Gastroesophageal sphincter (tissue), 4 donors: ENCODE data around the gene BCL11A. TPM values are rescaled to one million over a fixed set of nuclear protein-coding genes. Genes with fewer than 3 reads are reported as not detected.

ENCODE experiments used
- ATAC-seq: fragments of 150-250 bp; one replicate; pipeline ENCODE4 v1.9.1; 2016; ENCODE audit warnings: mild to moderate bottlenecking, moderate library complexity
- H3K27ac ChIP-seq, 4 donors: fragments of 200-600 bp; sonication (generic) in 3 of 4; 1 replicate in 3 of 4; 2 replicates in 1 of 4; pipeline ENCODE4 v1.5.1; 2016 to 2019
- H3K27me3 ChIP-seq: fragments of 200-600 bp; sonication (generic); one replicate; pipeline ENCODE4 v1.5.1; 2019
- H3K36me3 ChIP-seq, 2 donors: fragments of 200-600 bp; sonication (generic); one replicate each; pipeline ENCODE4 v1.5.1; 2019; ENCODE audit warnings: control low read depth in 1 of 2
- H3K4me1 ChIP-seq, 3 donors: fragments of 200-600 bp; sonication (generic); 1 replicate in 2 of 3; 2 replicates in 1 of 3; pipeline ENCODE4 v1.5.1; 2016 to 2019; ENCODE audit warnings: control low read depth in 2 of 3
- H3K4me3 ChIP-seq, 2 donors: fragments of 200-600 bp; sonication (generic); one replicate each; pipeline ENCODE4 v1.5.1; 2019; ENCODE audit warnings: mild to moderate bottlenecking in 1 of 2, moderate library complexity in 1 of 2
- H3K9me3 ChIP-seq, 3 donors: fragments of 200-600 bp; sonication (generic); one replicate each; pipeline ENCODE4 v1.5.1; 2017 to 2019; ENCODE audit warnings: control low read depth in 2 of 3
- CTCF ChIP-seq, 4 experiments: fragments of 200-600 bp in 2 of 4; fragments of 450-650 bp in 2 of 4; sonication (generic) in 1 of 4; IDR thresholded peaks; one replicate each; pipeline ENCODE4 v1.5.1; 2017 to 2019; ENCODE audit warnings: antibody characterized with exemption in 4 of 4, mild to moderate bottlenecking in 2 of 4, moderate library complexity in 2 of 4
- EP300 ChIP-seq: sonication (generic); formaldehyde crosslinking; IDR thresholded peaks from one replicate; pipeline ENCODE4 v1.6.1; 2017; ENCODE audit warnings: antibody characterized with exemption, mild to moderate bottlenecking
- POLR2A ChIP-seq, 2 donors: fragments of 450-650 bp; IDR thresholded peaks; one replicate each; pipeline ENCODE4 v1.6.1; 2017; ENCODE audit warnings: antibody characterized with exemption in 2 of 2, mild to moderate bottlenecking in 2 of 2, moderate library complexity in 1 of 2
- POLR2AphosphoS5 ChIP-seq: sonication (generic); formaldehyde crosslinking; IDR thresholded peaks from one replicate; pipeline ENCODE4 v1.6.1; 2017; ENCODE audit warnings: antibody characterized with exemption
- WGBS, 2 donors: methylation state at CpG; one replicate each; pipeline ENCODE4 v1.1.5; 2018; ENCODE audit warnings: low coverage in 1 of 2; 5-methylcytosine and 5-hydroxymethylcytosine counted together
- total RNA-seq, 4 donors: library from RNA; depleted of rRNA; stranded (reverse); fragments of >200 nt; gene quantifications; one replicate each; pipeline ENCODE4 v1.1.0, GENCODE V29; 2016

BCL11A gene
- total RNA-seq, 4 donors from 2014 or later: 3.6 to 10.6 (median 8.1) TPM

GRCh38 chr2:60569680-60570111 is 16.2 kb upstream of the BCL11A start:
- no peak for ATAC-seq
- TF ChIP-seq POLR2A (IDR thresholded peaks at IDR 0.05): no peak
- no peak for TF ChIP-seq CTCF (IDR thresholded peaks at IDR 0.05)
- no peak for TF ChIP-seq EP300
- no peak for TF ChIP-seq POLR2AphosphoS5
- H3K27ac ChIP-seq: no peak overlapping the region
- no peaks in the 10 kb centered on the region for H3K9me3 ChIP-seq
- H3K4me3 ChIP-seq: no peak overlapping the region
- H3K4me1 ChIP-seq: peaks cover 0 to 11% (median 0%) of the 10 kb centered on the region in 3 donors
- WGBS, 2 donors: 3 to 5% methylated on average over 13 of the region's 13 CpGs
- no peaks in the 10 kb centered on the region for H3K36me3 ChIP-seq
- H3K27me3 ChIP-seq: peaks cover 88% of the 10 kb centered on the region

- TF ChIP-seq EP300 (no peak), CTCF (IDR thresholded peaks at IDR 0.05) (no peak), POLR2AphosphoS5 (no peak), POLR2A (IDR thresholded peaks at IDR 0.05) (no peak)
- Histone ChIP-seq H3K36me3 (no peaks in the 10 kb centered on the region), H3K4me1 (peaks cover 0 to 11% (median 0%) of the 10 kb centered on the region in 3 donors), H3K4me3 (no peak overlapping the region), H3K27ac (no peak overlapping the region), H3K27me3 (peaks cover 92% of the 10 kb centered on the region), H3K9me3 (no peaks in the 10 kb centered on the region)
- ATAC-seq: no peak
- WGBS, 2 donors: 23 to 33% methylated on average over 8 to 11 of the region's 11 CpGs
Measured at GRCh38 chr2:60567919-60568768, 14.7 kb upstream of the BCL11A start.

GRCh38 chr2:60567096-60567495 is 13.6 kb upstream of the BCL11A start:
- peaks cover 0 to 11% (median 0%) of the 10 kb centered on the region in 3 donors for H3K4me1 ChIP-seq
- H3K27me3 ChIP-seq: peaks cover 92% of the 10 kb centered on the region
- no peaks in the 10 kb centered on the region for H3K9me3 ChIP-seq
- no peak overlapping the region for H3K4me3 ChIP-seq
- TF ChIP-seq POLR2A (IDR thresholded peaks at IDR 0.05) (no peak), POLR2AphosphoS5 (no peak), CTCF (IDR thresholded peaks at IDR 0.05) (no peak), EP300 (no peak)
- no peak overlapping the region for H3K27ac ChIP-seq
- ATAC-seq: no peak
- 72 to 100% methylated on average over 2 to 4 of the region's 4 CpGs for WGBS, 2 donors
- H3K36me3 ChIP-seq: no peaks in the 10 kb centered on the region

GRCh38 chr2:60565472-60565871 is 12.0 kb upstream of the BCL11A start:
- no peak overlapping the region for H3K27ac ChIP-seq
- no peaks in the 10 kb centered on the region for H3K36me3 ChIP-seq
- no peaks in the 10 kb centered on the region for H3K9me3 ChIP-seq
- no peak for ATAC-seq
- 17 to 23% methylated on average over 3 of the region's 3 CpGs for WGBS, 2 donors
- TF ChIP-seq EP300 (no peak), CTCF (IDR thresholded peaks at IDR 0.05) (peak in 1 of 4 experiments; percentile 36)
- H3K4me1 ChIP-seq: peaks cover 0 to 11% (median 0%) of the 10 kb centered on the region in 3 donors
- H3K27me3 ChIP-seq: peaks cover 92% of the 10 kb centered on the region
- H3K4me3 ChIP-seq: no peak overlapping the region
